GM08714 (cell line): ENCODE results near the gene E2F4.

Experiments
- H3K4me3 ChIP-seq: fragments of 200-500 bp; sonication (Bioruptor generic); 2 replicates; pipeline ENCODE4 v1.5.1; 2014; ENCODE audit warnings: mild to moderate bottlenecking, low read length, inconsistent platforms
- ZNF274 ChIP-seq: IDR thresholded peaks from 2 replicates; pipeline ENCODE4 v1.6.1; 2012; ENCODE audit warnings: mild to moderate bottlenecking, low read depth, low read length

E2F4 gene

DNA sequence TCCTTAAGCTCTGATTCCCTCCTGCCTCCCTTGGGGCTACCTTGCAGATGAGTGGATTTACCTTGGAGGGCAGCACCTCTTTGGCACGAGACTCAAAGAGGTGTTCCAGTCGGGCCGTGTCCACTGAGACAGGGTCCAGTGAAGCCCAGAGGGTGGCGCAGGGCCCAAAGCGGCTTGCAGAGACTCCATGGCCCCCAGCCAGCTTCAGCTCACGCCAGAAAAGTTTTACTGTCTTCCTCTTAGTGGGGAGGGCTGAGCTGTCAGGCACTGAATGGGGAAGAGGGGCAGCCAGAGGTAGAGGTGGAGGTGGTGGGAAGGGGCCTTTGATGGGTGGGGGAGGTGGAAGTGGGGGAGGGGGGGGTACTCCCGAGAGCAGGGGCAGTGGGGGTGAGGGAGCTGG lies 41.6 kb downstream of the E2F4 start:
- TF ChIP-seq ZNF274 = no peak
- H3K4me3 ChIP-seq = no peak overlapping the region

DNA sequence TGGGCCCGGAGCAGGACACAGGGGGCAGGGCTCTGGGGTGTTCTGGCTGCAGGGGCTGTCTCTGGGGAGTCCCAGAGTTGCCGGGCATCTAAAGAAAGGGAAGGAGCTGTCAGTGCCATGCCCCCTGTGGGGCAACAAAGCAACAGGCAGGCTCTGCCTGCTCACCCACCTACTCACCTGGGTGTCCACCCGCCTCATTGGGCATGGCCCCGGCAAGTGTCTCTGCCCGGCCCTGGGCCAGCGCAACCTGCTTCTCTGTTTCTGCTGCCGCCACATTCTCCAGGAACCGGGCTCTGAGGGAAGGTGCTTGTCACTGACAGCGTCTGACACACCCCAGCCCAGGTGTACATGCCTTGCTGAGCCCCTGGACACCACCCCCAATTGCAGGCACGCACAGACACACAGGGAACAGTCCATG lies 42.2 kb downstream of the E2F4 start:
- no peak overlapping the region for H3K4me3 ChIP-seq
- no peak for TF ChIP-seq ZNF274

DNA sequence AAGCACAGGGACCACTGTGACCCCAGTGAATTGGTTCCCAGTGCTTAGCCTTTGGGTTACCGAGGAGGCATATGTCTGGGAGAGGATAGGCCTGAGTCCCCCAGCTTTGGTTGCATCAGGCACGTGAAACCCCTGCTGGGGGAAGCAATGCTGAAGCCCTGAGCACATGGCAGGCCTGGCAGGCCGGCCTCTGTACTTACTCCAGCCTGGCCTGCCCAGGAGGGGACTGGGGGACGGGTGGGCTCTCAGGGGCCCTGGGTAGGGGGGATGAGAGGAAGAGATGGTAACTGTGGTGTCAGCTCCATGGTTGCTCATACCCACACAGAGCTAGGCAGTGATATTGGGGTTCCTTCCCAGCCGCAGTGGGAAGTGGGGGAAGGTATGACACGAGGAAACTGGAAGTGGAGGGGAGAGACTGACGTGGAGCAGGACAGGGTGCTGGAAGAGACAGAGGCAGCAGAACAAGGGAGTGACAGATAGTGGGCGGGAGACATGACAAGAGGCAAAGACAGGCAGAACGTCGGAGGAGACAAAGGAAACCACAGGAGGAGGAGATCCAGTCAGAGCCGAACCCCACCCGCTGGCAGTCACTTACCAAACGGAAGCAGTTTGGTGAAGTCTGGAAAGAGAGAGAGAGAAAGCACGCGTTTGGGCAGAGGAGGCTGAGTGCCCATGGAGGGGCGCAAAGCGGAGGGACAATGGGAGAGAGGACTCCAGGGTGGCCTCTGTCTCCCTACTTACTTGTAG lies 44.0 kb downstream of the E2F4 start:
- H3K4me3 ChIP-seq = no peak overlapping the region
- no peak for TF ChIP-seq ZNF274

DNA sequence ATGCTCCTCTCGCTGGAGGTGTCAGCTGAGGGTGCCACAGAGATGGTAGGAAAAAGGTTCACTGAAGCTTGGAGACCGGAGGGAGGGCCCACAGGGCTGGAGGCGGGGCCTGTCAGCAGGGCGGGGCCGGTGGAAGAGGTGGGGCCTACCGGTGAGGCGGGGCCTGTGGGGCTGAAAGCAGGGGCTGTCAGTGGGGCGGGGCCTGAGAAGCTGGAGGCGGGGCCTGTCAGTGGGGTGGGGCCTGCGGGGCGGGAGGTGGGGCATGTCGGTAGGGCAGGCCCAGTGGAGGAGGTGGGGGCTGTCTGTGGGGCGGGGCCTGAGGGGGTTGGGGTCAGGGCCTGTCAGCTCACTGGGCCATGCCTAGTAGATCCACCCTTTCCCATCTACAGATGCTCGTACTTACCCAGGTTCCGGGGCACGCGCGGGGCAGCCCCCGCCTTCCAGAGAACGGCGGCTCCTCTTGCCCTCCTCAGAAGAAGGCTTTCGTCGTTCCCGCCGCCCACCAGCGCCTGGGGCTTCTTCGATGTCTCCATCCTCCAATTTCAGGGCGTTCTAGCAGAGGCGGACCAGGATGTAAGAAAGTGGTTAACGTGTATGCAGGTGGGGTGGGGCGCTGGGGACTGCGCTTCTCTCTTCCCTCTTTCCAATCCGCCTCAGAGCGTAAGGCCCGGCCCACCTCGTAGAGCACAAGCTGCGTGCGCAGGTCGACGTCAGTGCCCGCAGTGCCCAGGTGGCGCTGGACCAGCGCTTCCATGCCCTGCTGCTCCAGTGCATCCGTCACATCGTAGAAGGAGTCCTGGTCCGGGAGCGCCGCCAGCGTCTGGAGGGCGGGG lies 44.8 kb downstream of the E2F4 start:
- no peak overlapping the region for H3K4me3 ChIP-seq
- no peak for TF ChIP-seq ZNF274

DNA sequence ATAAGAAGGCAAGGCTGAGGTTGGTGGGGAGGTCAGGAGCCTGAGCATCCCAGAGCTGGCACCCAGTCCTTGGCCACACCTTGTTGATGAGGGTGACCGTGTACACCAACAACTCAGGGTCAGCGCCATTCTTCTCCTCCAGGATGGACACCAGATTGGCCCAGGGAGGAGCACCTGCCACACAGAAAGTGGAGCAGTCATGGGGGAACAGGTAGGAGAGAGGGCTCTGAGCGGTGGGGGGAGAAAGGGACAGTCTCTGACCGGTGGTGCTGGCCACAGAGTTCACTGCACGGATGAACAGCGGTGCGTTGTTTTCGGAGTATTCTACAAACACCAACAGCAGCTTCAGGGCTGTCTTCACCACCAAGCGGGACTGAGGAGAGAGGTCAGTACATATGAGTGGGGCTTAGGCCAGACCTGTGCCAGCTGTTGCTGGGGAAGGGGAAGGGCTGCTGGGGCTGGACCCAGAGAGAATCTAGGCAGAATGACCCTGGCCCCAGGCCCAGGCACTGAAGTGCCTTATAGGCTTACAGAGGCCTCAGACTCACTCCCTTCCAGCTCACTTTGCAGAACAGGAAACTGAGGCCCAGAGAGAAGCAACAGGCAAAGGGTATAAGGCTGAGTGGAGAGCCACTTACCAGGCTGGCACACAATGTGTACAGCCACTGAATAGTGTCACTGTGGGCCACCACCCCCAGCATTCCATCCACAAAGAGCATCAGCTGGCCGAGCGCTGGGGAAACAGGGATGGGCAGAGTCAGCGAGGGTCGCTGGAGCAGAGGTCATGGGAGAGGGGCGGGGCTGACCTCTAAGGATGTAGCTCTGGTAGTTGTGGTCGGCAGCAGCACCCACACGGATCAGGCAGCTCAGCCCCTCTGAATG lies 45.7 kb downstream of the E2F4 start:
- H3K4me3 ChIP-seq = no peak overlapping the region

DNA sequence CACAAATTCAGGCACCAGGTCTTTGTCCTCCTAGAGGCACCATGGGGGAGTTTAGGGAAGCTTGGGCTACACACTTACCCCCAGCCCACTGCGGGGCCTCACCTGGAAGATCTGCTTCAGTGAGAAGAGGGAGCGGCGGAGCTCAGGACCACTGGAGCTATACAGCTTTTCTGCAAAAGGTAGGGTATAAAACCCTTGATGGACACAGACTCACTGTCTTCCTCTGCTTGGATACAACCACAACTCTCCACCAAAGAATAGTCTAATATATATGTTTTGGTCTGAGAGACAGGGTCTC lies 46.3 kb downstream of the E2F4 start:
- H3K4me3 ChIP-seq = no peak overlapping the region
- no peak for TF ChIP-seq ZNF274

More for the DNA sequence above, 45.7 kb downstream of the E2F4 start:
- TF ChIP-seq ZNF274 = no peak

DNA sequence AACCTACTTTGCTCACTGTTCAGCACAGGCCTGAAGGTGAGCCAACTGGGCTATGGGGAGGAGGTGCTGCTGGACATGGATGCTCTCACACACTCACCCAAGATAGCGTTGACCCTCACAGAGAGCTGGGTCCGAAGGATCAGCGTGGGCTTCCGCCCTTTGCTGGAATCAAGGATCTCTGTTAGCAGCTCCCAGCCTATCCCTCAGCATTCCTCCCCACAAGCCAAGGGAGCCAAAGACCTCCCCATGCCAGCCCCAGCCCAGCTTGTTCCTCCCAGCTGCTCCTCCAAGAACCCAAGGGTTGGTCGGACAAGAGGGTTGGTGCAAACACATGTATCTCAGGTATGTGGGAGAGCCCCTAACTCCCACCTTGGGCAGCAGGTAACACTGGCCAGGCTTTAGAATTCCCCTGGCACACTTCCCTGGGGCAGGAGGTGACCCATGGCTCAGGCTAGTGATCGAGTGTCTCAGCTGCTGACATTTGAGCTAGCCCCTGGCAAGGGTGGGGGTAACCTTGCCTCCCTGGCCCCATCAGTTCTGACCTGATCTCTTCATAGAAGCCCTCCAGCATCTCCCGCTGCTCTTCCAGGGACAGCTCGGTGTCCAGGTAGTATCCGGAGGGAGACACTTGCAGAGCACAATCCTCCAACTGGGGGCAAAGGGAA lies 47.0 kb downstream of the E2F4 start:
- no peak overlapping the region for H3K4me3 ChIP-seq
- TF ChIP-seq ZNF274 = no peak

DNA sequence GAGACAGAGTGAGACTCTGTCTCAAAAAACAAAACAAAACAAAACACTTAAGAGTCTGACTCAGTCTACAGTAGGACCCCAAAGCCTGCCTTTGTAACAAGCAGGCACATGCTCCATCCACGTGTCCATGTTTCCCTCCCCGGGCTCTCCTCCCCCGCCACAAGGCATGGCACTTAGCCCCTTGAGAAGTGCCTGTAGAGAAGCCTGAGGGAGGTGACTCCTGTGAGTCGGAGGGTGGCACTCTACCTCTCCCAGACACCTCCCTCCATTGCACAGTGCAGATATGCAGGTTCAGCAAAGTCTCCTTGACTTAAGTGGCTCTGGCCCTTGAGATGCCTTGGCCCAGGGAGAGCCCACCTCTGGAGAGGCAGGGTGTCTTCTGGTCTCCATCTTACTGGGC lies 48.6 kb downstream of the E2F4 start:
- no peak overlapping the region for H3K4me3 ChIP-seq
- no peak for TF ChIP-seq ZNF274

DNA sequence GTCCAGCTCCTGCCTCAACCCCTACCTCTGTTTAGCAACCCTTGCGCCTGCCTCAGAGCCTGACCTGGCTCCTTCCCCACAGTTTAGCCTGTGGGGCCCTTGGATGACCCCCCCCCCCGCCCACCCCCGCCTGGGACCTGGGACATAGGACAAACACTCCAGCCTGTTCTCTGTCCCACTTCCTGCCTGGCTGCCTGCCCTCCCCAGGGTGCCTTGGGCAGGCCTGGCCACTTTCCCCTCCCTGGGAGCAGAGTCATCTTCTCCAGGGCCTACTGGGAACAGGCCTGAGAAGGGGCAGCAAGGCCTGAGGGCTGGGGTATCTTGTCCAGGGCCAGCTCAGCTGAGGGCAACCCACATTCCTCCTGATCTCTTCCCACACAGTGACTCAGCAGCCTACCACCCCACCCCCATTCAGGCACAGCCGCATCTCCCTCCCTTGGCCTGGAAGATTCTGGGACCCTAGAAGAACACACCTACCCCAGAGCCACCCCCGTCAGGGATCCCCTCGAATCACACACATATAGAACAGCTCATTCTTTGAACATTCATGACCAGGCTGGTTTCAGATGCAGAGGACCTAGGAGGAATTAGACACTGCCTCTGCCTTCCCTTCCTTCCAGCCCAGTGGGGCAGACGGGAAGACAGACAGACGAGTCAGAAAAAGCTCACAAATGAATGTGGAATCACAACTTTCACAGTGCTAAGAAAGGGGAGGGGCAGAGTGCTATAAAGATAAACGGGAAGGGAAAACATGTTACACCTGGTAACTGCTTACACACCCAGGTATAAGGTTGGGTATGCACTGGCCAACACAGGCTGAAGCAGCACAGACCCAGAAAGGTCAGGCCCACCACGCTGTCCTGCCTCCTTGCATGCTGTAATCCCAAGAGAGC lies 49.3 kb downstream of the E2F4 start:
- no peak overlapping the region for H3K4me3 ChIP-seq
- no peak for TF ChIP-seq ZNF274

DNA sequence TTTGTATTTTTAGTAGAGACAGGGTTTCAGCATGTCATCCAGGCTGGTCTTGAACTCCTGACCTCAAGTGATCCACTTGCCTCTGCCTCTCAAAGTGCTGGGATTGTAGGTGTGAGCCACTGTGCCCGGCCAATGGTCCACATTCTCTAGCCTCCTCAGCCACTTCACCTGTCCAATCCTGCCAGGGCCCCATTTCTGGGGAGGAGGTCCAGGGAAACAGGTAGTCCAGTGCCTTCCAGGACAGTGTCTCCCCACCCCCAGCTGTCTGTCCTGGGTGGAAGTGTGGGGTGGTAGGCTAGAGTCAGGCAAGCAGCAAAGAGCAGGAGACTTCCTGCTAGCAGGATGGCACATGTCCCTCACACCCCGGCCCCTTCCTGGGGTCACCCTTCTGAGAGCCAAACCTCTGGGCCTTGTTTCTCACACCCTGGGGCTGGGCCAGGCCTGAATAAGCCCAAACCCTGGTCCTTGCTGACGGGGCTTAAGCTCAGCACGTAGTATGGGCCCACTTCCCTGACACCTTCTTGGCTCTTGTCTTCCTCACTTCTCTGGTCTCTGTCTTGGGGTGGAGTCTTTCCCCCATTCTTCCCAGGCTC lies 50.3 kb downstream of the E2F4 start:
- TF ChIP-seq ZNF274 = no peak

DNA sequence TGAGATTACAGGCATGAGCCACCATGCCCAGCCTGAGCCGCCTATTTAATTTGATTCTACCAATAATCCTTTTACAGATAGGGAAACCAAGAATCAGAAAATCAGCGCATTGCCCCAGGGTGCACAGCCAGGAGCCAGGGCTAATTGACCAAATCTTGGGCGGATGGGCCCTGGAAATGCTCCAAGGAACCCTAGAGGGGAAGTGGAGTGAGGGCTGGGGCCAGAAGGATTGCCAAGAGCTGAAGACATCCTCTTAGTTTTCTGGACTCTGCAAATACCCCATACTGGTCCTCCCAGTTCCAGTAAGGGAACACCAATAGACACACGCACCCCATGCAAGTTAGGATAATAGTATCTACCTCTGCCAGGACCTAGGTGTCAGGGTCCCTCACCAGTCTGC lies 51.5 kb downstream of the E2F4 start:
- no peak for TF ChIP-seq ZNF274
- H3K4me3 ChIP-seq = peak overlapping the region; percentile 24; the same call in 1 of the 2 replicates

More for the DNA sequence above, 50.3 kb downstream of the E2F4 start:
- no peak overlapping the region for H3K4me3 ChIP-seq

DNA sequence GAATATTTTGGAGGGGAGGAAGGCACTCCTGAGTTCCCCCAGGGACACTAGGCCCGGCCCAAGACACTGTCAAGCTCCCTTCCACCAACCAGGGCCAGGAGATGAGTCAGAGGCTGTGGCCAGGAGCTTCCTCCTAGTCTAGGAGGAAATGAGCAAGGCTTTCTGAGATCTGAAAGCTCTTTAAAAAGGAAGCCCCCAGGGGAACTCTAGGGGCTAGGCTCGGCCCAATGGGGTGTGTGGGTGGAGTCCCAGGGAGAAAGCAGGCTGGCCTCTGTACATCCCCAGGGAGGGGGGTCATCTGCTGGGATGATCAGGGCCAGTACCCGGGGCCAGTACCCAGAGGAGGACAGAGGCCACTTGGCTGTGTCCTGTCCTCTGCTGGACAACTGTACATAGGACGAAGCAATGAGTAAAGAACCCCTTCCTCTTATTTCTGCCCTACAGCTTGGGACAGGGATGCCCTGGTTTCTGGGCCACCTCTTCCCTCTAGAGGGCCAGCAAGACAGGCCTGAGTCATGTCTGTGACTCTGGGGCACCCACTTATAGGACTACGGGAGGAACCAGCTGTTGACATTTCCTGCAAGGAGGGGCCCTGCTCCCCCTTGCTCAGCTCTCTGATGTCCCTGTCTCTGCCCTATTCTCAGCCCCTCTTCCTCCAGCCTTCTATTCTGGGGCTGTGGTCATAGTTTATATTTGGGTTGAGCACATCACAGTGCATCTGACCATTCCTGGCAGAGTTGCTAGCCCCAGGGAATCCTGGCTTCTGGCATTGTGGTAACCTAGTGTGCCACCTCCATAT lies 52.6 kb downstream of the E2F4 start:
- TF ChIP-seq ZNF274 = no peak
- H3K4me3 ChIP-seq = peak overlapping the region; percentile 86; the same call in 1 of the 2 replicates
